ENCODE data around the gene ZDHHC9. TPM values are rescaled to one million over a fixed set of nuclear protein-coding genes. Genes with fewer than 3 reads are reported as not detected.
A peak's percentile ranks its signal among the peaks of the same experiment; 100 is the strongest.
"Not testable (repeated sequence)": the region's sequence is repeated elsewhere in the genome, so short reads cannot be mapped to it uniquely, and the experiment has no call there.

ZDHHC9 gene
- 1 to 10 TPM; 4.7 to 5.4 TPM for total RNA-seq

GRCh38 chrX:129843459-129844306 lies at the start of gene ZDHHC9:
TSS of gene ZDHHC9 (minus strand) at chrX:129843886. CDS start at chrX:129841945, 1,941 bp downstream.
- POLR2A ChIA-PET, result no interaction called here
- Mint-ChIP-seq H3K36me3 (ENCODE audit: low read depth) (peaks cover 3% of the 10 kb centered on the region), H3K27ac (peak within 1 kb of the TSS; percentile 77), H3K9me3 (ENCODE audit: insufficient read depth) (no peaks in the 10 kb centered on the region), H3K4me1 (ENCODE audit: low read depth) (peaks cover 21% of the 10 kb centered on the region), H3K4me3 (peak within 1 kb of the TSS; percentile 91), H3K27me3 (ENCODE audit: low read depth) (no peaks in the 10 kb centered on the region)
- ATAC-seq (peak; percentile 99), DNase-seq (peak; percentile 89)
- CTCF ChIA-PET, result interaction anchor here (1.3 kb wide), 1 partner anchor 20 kb away, joined by 3 read pairs; no protein-coding TSS in a partner anchor

- ChIA-PET POLR2A (interaction anchor here (0.6 kb wide), 1 partner anchor 14 kb away, joined by 3 read pairs; no protein-coding TSS in a partner anchor), CTCF (no interaction called here)
- H3K27ac Mint-ChIP-seq, result no peak overlapping the region
- no peaks in the 10 kb centered on the region for H3K9me3 Mint-ChIP-seq (ENCODE audit: insufficient read depth)
- no peaks in the 10 kb centered on the region for H3K36me3 Mint-ChIP-seq (ENCODE audit: low read depth)
- no peak overlapping the region for H3K4me3 Mint-ChIP-seq
- no peak for ATAC-seq
- H3K27me3 Mint-ChIP-seq (ENCODE audit: low read depth), result peaks cover 3% of the 10 kb centered on the region
- no peaks in the 10 kb centered on the region for H3K4me1 Mint-ChIP-seq (ENCODE audit: low read depth)
- DNase-seq, result no peak
Measured at GRCh38 chrX:129877401-129877800, 33.7 kb upstream of the ZDHHC9 start.

GRCh38 chrX:129876771-129877305 lies 33.2 kb upstream of the ZDHHC9 start:
- H3K4me1 Mint-ChIP-seq (ENCODE audit: low read depth), result no peaks in the 10 kb centered on the region
- DNase-seq, result no peak
- H3K9me3 Mint-ChIP-seq (ENCODE audit: insufficient read depth), result no peaks in the 10 kb centered on the region
- H3K27ac Mint-ChIP-seq, result no peak overlapping the region
- POLR2A ChIA-PET, result no interaction called here
- CTCF ChIA-PET, result no interaction called here
- no peaks in the 10 kb centered on the region for H3K36me3 Mint-ChIP-seq (ENCODE audit: low read depth)
- H3K4me3 Mint-ChIP-seq, result no peak overlapping the region
- no peak for ATAC-seq
- no peaks in the 10 kb centered on the region for H3K27me3 Mint-ChIP-seq (ENCODE audit: low read depth)

- no peaks in the 10 kb centered on the region for H3K36me3 Mint-ChIP-seq (ENCODE audit: low read depth)
- ChIA-PET POLR2A (no interaction called here), CTCF (no interaction called here)
- no peaks in the 10 kb centered on the region for H3K9me3 Mint-ChIP-seq (ENCODE audit: insufficient read depth)
- no peak overlapping the region for H3K27ac Mint-ChIP-seq
- no peaks in the 10 kb centered on the region for H3K27me3 Mint-ChIP-seq (ENCODE audit: low read depth)
- ATAC-seq (no peak), DNase-seq (no peak)
- H3K4me3 Mint-ChIP-seq, result no peak overlapping the region
- no peaks in the 10 kb centered on the region for H3K4me1 Mint-ChIP-seq (ENCODE audit: low read depth)
Measured at GRCh38 chrX:129875669-129876068, 32.0 kb upstream of the ZDHHC9 start.

GRCh38 chrX:129872524-129872923 lies 28.8 kb upstream of the ZDHHC9 start:
- Mint-ChIP-seq H3K9me3 (ENCODE audit: insufficient read depth) (no peaks in the 10 kb centered on the region), H3K27ac (no peak overlapping the region), H3K4me3 (no peak overlapping the region), H3K36me3 (ENCODE audit: low read depth) (no peaks in the 10 kb centered on the region), H3K27me3 (ENCODE audit: low read depth) (no peaks in the 10 kb centered on the region), H3K4me1 (ENCODE audit: low read depth) (no peaks in the 10 kb centered on the region)
- ATAC-seq (no peak), DNase-seq (no peak)
- ChIA-PET CTCF (no interaction called here), POLR2A (no interaction called here)

- CTCF ChIA-PET; ATAC-seq; DNase-seq; H3K36me3 Mint-ChIP-seq (ENCODE audit: low read depth); POLR2A ChIA-PET; H3K9me3 Mint-ChIP-seq (ENCODE audit: insufficient read depth); H3K27ac Mint-ChIP-seq; H3K4me1 Mint-ChIP-seq (ENCODE audit: low read depth); H3K27me3 Mint-ChIP-seq (ENCODE audit: low read depth); H3K4me3 Mint-ChIP-seq: not testable (repeated sequence)
Measured at GRCh38 chrX:129866321-129866720, 22.6 kb upstream of the ZDHHC9 start.

GRCh38 chrX:129859134-129859533 lies 15.4 kb upstream of the ZDHHC9 start:
- H3K4me1 Mint-ChIP-seq (ENCODE audit: low read depth); POLR2A ChIA-PET; CTCF ChIA-PET; DNase-seq; H3K9me3 Mint-ChIP-seq (ENCODE audit: insufficient read depth); H3K27ac Mint-ChIP-seq; ATAC-seq; H3K36me3 Mint-ChIP-seq (ENCODE audit: low read depth); H3K4me3 Mint-ChIP-seq: not testable (repeated sequence)
- H3K27me3 Mint-ChIP-seq (ENCODE audit: low read depth), result peaks cover 15% of the 10 kb centered on the region

GRCh38 chrX:129851825-129852224 lies 8.1 kb upstream of the ZDHHC9 start:
- ATAC-seq; H3K27ac Mint-ChIP-seq; POLR2A ChIA-PET; H3K27me3 Mint-ChIP-seq (ENCODE audit: low read depth); H3K4me3 Mint-ChIP-seq; DNase-seq; H3K4me1 Mint-ChIP-seq (ENCODE audit: low read depth); CTCF ChIA-PET; H3K9me3 Mint-ChIP-seq (ENCODE audit: insufficient read depth); H3K36me3 Mint-ChIP-seq (ENCODE audit: low read depth): not testable (repeated sequence)

GRCh38 chrX:129846716-129847115 lies 3.0 kb upstream of the ZDHHC9 start:
- ChIA-PET POLR2A (no interaction called here), CTCF (no interaction called here)
- Mint-ChIP-seq H3K4me3 (no peak overlapping the region), H3K27ac (no peak overlapping the region), H3K36me3 (ENCODE audit: low read depth) (peaks cover under 1% of the 10 kb centered on the region), H3K9me3 (ENCODE audit: insufficient read depth) (no peaks in the 10 kb centered on the region), H3K27me3 (ENCODE audit: low read depth) (no peaks in the 10 kb centered on the region), H3K4me1 (ENCODE audit: low read depth) (peaks cover 20% of the 10 kb centered on the region)
- DNase-seq (no peak), ATAC-seq (no peak)

GRCh38 chrX:129845616-129846190 lies 2.0 kb upstream of the ZDHHC9 start:
- Mint-ChIP-seq H3K4me3 (no peak overlapping the region), H3K9me3 (ENCODE audit: insufficient read depth) (no peaks in the 10 kb centered on the region), H3K36me3 (ENCODE audit: low read depth) (peaks cover 3% of the 10 kb centered on the region), H3K4me1 (ENCODE audit: low read depth) (peaks cover 21% of the 10 kb centered on the region), H3K27me3 (ENCODE audit: low read depth) (no peaks in the 10 kb centered on the region), H3K27ac (no peak overlapping the region)
- ChIA-PET CTCF (no interaction called here), POLR2A (interaction anchor here (0.7 kb wide), 1 partner anchor 183 kb away, joined by 4 read pairs; no protein-coding TSS in a partner anchor)
- no peak for DNase-seq
- no peak for ATAC-seq

- Mint-ChIP-seq H3K27ac (peak overlapping the region; percentile 74), H3K4me3 (peak overlapping the region; percentile 91), H3K9me3 (ENCODE audit: insufficient read depth) (no peaks in the 10 kb centered on the region), H3K27me3 (ENCODE audit: low read depth) (no peaks in the 10 kb centered on the region), H3K4me1 (ENCODE audit: low read depth) (peaks cover 21% of the 10 kb centered on the region), H3K36me3 (ENCODE audit: low read depth) (peaks cover 3% of the 10 kb centered on the region)
- DNase-seq (no peak), ATAC-seq (no peak)
- CTCF ChIA-PET, result no interaction called here
- POLR2A ChIA-PET, result no interaction called here
Measured at GRCh38 chrX:129843209-129843458, 552 bp downstream of the ZDHHC9 start.

GRCh38 chrX:129842510-129843208 lies 1.0 kb downstream of the ZDHHC9 start:
- Mint-ChIP-seq H3K27ac (peak overlapping the region; percentile 74), H3K9me3 (ENCODE audit: insufficient read depth) (no peaks in the 10 kb centered on the region)
- CTCF ChIA-PET, result no interaction called here

More at GRCh38 chrX:129842510-129843208, 1.0 kb downstream of the ZDHHC9 start:
- ATAC-seq (no peak), DNase-seq (no peak)
- Mint-ChIP-seq H3K36me3 (ENCODE audit: low read depth) (peaks cover 3% of the 10 kb centered on the region), H3K4me3 (peak overlapping the region; percentile 91), H3K4me1 (ENCODE audit: low read depth) (peaks cover 21% of the 10 kb centered on the region), H3K27me3 (ENCODE audit: low read depth) (no peaks in the 10 kb centered on the region)
- POLR2A ChIA-PET, result no interaction called here
